HG03439 (cell line): Measurements from ENCODE around the gene SYCN.
"Not testable (repeated sequence)": the region's sequence is repeated elsewhere in the genome, so short reads cannot be mapped to it uniquely, and the experiment has no call there.

Experiments
- ATAC-seq: cut with Tn5 transposase; IDR thresholded peaks from one replicate; pipeline ENCODE4 v1.9.1; 2021; ENCODE audit warnings: mild to moderate bottlenecking, moderate library complexity; ENCODE audit not compliant: unreplicated experiment

The SYCN gene

GRCh38 chr19:39230096-39230764 is 26.2 kb upstream of the SYCN start:
- no peak for ATAC-seq

- no peak for ATAC-seq
These were observed 20.8 kb upstream of the SYCN start for GRCh38 chr19:39224910-39225309.

GRCh38 chr19:39223703-39224279 is 19.7 kb upstream of the SYCN start:
- no peak for ATAC-seq

DNA sequence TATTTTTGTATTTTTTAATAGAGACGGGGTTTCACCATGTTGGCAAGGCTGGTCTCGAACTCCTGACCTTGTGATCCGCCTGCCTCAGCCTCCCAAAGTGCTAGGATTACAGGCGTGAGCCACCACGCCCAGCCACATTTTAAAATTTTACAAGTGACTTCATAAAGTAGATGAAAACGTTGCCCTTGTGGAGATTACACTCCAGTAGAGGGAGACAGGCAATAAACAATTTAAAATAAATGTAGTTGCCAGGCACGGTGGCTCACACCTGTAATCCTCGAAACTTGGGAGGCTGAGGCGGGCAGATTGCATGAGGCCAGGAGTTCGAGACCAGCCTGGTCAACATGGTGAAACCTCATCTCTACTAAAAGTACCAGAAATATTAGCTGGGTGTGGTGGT is 15.0 kb upstream of the SYCN start:
- not testable (repeated sequence) for ATAC-seq

- ATAC-seq, result no peak
These were observed 14.4 kb upstream of the SYCN start for GRCh38 chr19:39218230-39219007.

GRCh38 chr19:39217094-39217493 is 13.0 kb upstream of the SYCN start:
- no peak for ATAC-seq

DNA sequence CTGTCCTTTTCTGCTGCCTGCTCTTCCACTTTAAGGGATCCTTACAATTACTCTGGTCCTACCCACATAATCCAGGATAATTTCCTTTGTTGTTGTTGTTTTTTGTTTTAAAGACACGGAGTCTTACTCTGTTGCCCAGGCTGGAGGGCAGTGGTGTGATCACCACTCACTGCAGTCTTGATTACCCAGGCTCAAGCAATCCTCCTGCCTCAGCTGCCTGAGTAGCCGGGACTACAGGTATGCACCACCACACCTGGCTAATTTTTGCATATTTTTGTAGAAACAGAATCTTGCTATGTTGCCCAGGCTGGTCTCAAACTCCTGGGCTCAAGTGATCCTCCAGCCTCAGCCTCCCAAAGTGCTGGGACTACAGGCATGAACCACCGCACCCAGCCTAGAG is 11.3 kb upstream of the SYCN start:
- ATAC-seq, result not testable (repeated sequence)

- no peak for ATAC-seq
These were observed 8.3 kb upstream of the SYCN start for GRCh38 chr19:39212375-39212742.

DNA sequence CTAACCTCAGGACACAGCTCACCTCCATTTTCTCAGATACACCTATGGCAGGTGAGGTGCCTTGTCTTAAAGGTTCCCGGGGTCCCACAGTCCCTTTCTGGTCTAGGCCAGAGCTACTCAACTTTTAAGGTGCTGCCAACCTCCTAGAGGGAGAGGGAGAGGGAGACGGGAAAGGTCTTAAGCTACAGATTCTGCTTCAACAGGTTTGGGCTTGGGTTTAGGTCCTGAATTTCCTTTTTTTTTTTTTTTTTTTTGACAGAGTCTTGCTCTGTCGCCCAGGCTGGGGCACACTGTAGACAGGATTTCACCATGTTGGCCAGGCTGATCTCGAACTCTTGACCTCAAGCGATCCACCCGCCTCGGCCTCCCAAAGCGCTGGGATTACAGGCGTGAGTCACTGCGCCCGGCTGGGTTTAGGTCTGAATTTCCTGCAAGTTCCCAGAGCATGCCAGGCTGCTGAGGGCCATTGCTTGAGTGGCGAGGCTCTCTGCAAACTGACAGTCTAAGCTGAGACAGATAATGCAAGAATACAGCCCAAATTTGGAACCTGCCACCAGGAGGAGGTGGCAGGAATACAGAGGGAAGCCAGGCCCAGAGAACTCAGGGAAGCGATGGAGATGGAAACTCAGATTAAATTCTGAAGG is 7.8 kb upstream of the SYCN start:
- no peak for ATAC-seq

GRCh38 chr19:39209196-39209595 is 5.1 kb upstream of the SYCN start:
- no peak for ATAC-seq

DNA sequence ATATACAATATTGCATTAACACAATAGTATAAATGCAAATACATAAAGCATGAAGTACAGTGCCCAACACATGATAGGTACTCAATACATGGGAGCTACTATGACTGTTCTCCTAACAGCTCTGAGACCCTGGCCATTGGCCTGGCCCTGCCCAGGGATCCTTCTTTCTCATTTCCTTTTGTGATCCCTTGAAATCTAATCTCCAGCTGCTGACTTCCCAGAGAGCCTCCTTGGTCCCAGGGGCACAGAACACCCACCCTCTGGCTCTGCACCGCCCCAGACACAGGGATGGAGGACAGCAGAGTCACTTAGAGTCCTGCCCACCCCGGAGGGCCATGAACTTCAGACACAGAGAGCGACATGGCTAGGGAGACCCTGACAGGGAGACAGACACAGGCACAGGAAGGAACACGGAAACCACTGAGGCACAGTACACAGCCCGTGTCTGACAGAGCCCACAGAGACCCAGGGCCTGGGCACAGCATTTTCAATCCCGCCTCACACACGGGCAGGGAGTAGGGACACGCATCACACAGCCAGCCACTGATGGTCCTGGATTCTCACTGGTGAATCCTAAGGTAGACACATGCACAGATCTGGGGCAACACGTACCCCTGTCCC is 4.2 kb upstream of the SYCN start:
- ATAC-seq, result no peak

DNA sequence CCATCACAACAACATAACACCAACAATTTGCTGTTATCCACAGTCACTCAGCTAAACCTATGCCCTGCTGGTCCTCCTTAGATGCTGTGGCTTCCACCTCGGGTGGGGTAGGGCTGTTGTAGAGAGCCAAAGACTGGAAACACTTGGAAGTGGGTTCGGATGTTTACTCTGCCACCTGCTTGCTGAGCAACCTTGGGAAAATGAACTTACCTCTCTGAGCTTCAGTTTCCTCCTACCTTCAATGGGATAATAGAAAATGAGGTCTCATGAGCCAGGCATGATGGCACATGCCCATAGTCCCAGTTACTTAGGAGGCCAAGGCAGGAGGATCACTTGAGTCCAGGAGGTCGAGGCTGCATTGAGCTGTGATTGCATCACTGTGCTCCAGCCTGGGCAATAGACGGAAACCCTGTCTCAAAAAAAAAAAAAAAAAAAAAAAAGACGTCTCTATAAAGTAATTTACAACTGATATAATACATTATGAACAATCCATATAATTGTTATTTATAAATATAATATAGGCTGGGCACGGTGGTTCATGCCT is 3.3 kb upstream of the SYCN start:
- ATAC-seq, result no peak

- ATAC-seq, result no peak
These were observed 2.1 kb upstream of the SYCN start for GRCh38 chr19:39206122-39206521.

DNA sequence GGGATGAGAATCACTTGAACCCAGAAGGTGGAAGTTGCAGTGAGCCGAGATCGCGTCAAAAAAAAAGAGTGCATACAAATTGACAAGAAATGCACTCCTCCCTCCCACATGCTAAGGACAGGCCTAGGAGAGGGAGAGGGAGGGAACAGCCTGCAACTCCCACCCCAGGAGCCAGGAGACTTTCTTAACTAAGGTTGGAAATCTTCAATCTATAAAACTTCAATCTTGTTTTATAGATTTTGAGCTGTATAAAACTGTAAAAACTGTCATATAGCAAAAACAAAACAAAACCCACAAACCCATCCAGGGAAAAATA is 1.3 kb upstream of the SYCN start:
- no peak for ATAC-seq

- no peak for ATAC-seq
These were observed 1.1 kb downstream of the SYCN start for GRCh38 chr19:39202998-39203355.

GRCh38 chr19:39200803-39201115 is 3.3 kb downstream of the SYCN start:
- no peak for ATAC-seq

GRCh38 chr19:39200066-39200802 is 3.8 kb downstream of the SYCN start:
- no peak for ATAC-seq

GRCh38 chr19:39199025-39199424 is 5.0 kb downstream of the SYCN start:
- no peak for ATAC-seq

DNA sequence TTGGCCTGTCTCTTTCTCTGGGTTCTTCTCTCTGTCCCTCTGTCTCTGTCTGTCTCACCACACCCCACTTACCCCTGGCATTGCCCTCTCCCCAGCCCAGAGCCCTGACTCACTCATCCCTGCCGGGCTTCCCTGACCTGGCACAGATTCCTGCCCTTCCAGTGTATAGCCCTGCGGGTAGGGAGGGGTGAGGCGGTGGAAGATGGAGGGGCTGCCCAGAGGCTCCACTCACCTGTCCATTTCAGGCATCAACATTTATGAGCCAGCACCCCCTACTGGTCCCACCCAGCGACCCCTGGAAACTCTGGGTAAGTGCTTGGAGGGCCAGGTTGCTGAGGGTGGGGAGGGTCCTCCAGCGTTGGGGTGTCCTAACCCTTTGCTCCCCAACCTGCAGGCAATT is 6.3 kb downstream of the SYCN start:
- ATAC-seq, result no peak

- ATAC-seq, result no peak
These were observed 7.1 kb downstream of the SYCN start, which contains the start of gene NCCRP1 for GRCh38 chr19:39196860-39197562. TSS of gene NCCRP1 (plus strand) at chr19:39196964. CDS start at chr19:39196983, 19 bp downstream.
